Measurements from ENCODE around the gene SFXN3.

SFXN3 gene

GRCh38 chr10:101042667-101043362 lies 11.8 kb downstream of the SFXN3 start:
- Histone ChIP-seq H3K36me3 (ENCODE audit: insufficient read depth, low read length) (peaks cover 19% of the 10 kb centered on the region), H3K27me3 (ENCODE audit: control insufficient read depth in 1 of 2, insufficient read depth in 2 of 2, low read length in 2 of 2) (peaks cover 0 to 14% of the 10 kb centered on the region in 2 donors), H3K4me3 (ENCODE audit: low read depth in 1 of 2, low read length in 2 of 2) (peak overlapping the region; percentile 38 to 78), H3K27ac (ENCODE audit: low read depth, low read length) (peak overlapping the region; percentile 45), H3K4me1 (ENCODE audit: insufficient read depth, low read length) (peaks cover 23% of the 10 kb centered on the region), H3K9ac (ENCODE audit: low read length) (peak overlapping the region; percentile 68), H3K9me3 (ENCODE audit: low read length) (no peaks in the 10 kb centered on the region)

- peak overlapping the region; percentile 38 to 78 for H3K4me3 ChIP-seq (ENCODE audit: low read depth in 1 of 2, low read length in 2 of 2)
- peak overlapping the region; percentile 45 for H3K27ac ChIP-seq (ENCODE audit: low read depth, low read length)
- H3K9me3 ChIP-seq (ENCODE audit: low read length): no peaks in the 10 kb centered on the region
- H3K36me3 ChIP-seq (ENCODE audit: insufficient read depth, low read length): peaks cover 14% of the 10 kb centered on the region
- peak overlapping the region; percentile 68 for H3K9ac ChIP-seq (ENCODE audit: low read length)
- H3K27me3 ChIP-seq (ENCODE audit: control insufficient read depth in 1 of 2, insufficient read depth in 2 of 2, low read length in 2 of 2): peaks cover 4 to 19% of the 10 kb centered on the region in 2 donors
- peaks cover 23% of the 10 kb centered on the region for H3K4me1 ChIP-seq (ENCODE audit: insufficient read depth, low read length)
Observed at GRCh38 chr10:101043363-101043707, 12.3 kb downstream of the SFXN3 start.

GRCh38 chr10:101044117-101044516 lies 13.1 kb downstream of the SFXN3 start:
- no peak overlapping the region for H3K4me3 ChIP-seq (ENCODE audit: low read depth in 1 of 2, low read length in 2 of 2)
- peaks cover 11 to 27% of the 10 kb centered on the region in 2 donors for H3K27me3 ChIP-seq (ENCODE audit: control insufficient read depth in 1 of 2, insufficient read depth in 2 of 2, low read length in 2 of 2)
- peaks cover 23% of the 10 kb centered on the region for H3K4me1 ChIP-seq (ENCODE audit: insufficient read depth, low read length)
- H3K36me3 ChIP-seq (ENCODE audit: insufficient read depth, low read length): peaks cover 7% of the 10 kb centered on the region
- no peaks in the 10 kb centered on the region for H3K9me3 ChIP-seq (ENCODE audit: low read length)
- no peak overlapping the region for H3K27ac ChIP-seq (ENCODE audit: low read depth, low read length)
- H3K9ac ChIP-seq (ENCODE audit: low read length): no peak overlapping the region

- no peak overlapping the region for H3K9ac ChIP-seq (ENCODE audit: low read length)
- H3K4me1 ChIP-seq (ENCODE audit: insufficient read depth, low read length): peaks cover 19% of the 10 kb centered on the region
- H3K4me3 ChIP-seq (ENCODE audit: low read depth in 1 of 2, low read length in 2 of 2): no peak overlapping the region
- H3K27me3 ChIP-seq (ENCODE audit: control insufficient read depth in 1 of 2, insufficient read depth in 2 of 2, low read length in 2 of 2): peaks cover 30 to 51% of the 10 kb centered on the region in 2 donors
- no peak overlapping the region for H3K27ac ChIP-seq (ENCODE audit: low read depth, low read length)
- no peaks in the 10 kb centered on the region for H3K36me3 ChIP-seq (ENCODE audit: insufficient read depth, low read length)
- H3K9me3 ChIP-seq (ENCODE audit: low read length): no peaks in the 10 kb centered on the region
Observed at GRCh38 chr10:101046332-101047238, 15.6 kb downstream of the SFXN3 start.

GRCh38 chr10:101047268-101047667 lies 16.2 kb downstream of the SFXN3 start:
- Histone ChIP-seq H3K4me1 (ENCODE audit: insufficient read depth, low read length) (peaks cover 12% of the 10 kb centered on the region), H3K4me3 (ENCODE audit: low read depth in 1 of 2, low read length in 2 of 2) (no peak overlapping the region), H3K9ac (ENCODE audit: low read length) (no peak overlapping the region), H3K9me3 (ENCODE audit: low read length) (no peaks in the 10 kb centered on the region), H3K27ac (ENCODE audit: low read depth, low read length) (no peak overlapping the region), H3K36me3 (ENCODE audit: insufficient read depth, low read length) (no peaks in the 10 kb centered on the region), H3K27me3 (ENCODE audit: control insufficient read depth in 1 of 2, insufficient read depth in 2 of 2, low read length in 2 of 2) (peaks cover 30 to 57% of the 10 kb centered on the region in 2 donors)

GRCh38 chr10:101047961-101048892 lies 17.2 kb downstream of the SFXN3 start:
- Histone ChIP-seq H3K4me1 (ENCODE audit: insufficient read depth, low read length) (peaks cover 5% of the 10 kb centered on the region), H3K36me3 (ENCODE audit: insufficient read depth, low read length) (no peaks in the 10 kb centered on the region), H3K27ac (ENCODE audit: low read depth, low read length) (no peak overlapping the region), H3K4me3 (ENCODE audit: low read depth in 1 of 2, low read length in 2 of 2) (peak overlapping the region in 1 of 2 donors; percentile 27), H3K27me3 (ENCODE audit: control insufficient read depth in 1 of 2, insufficient read depth in 2 of 2, low read length in 2 of 2) (peaks cover 30 to 58% of the 10 kb centered on the region in 2 donors), H3K9me3 (ENCODE audit: low read length) (no peaks in the 10 kb centered on the region), H3K9ac (ENCODE audit: low read length) (no peak overlapping the region)

GRCh38 chr10:101050208-101051069 lies 19.4 kb downstream of the SFXN3 start:
- H3K9ac ChIP-seq (ENCODE audit: low read length): no peak overlapping the region
- H3K9me3 ChIP-seq (ENCODE audit: low read length): no peaks in the 10 kb centered on the region
- H3K4me1 ChIP-seq (ENCODE audit: insufficient read depth, low read length): no peaks in the 10 kb centered on the region
- peaks cover 30 to 58% of the 10 kb centered on the region in 2 donors for H3K27me3 ChIP-seq (ENCODE audit: control insufficient read depth in 1 of 2, insufficient read depth in 2 of 2, low read length in 2 of 2)
- no peak overlapping the region for H3K4me3 ChIP-seq (ENCODE audit: low read depth in 1 of 2, low read length in 2 of 2)
- H3K36me3 ChIP-seq (ENCODE audit: insufficient read depth, low read length): no peaks in the 10 kb centered on the region
- no peak overlapping the region for H3K27ac ChIP-seq (ENCODE audit: low read depth, low read length)

GRCh38 chr10:101052285-101052684 lies 21.3 kb downstream of the SFXN3 start:
- H3K4me1 ChIP-seq (ENCODE audit: insufficient read depth, low read length): no peaks in the 10 kb centered on the region
- no peak overlapping the region for H3K9ac ChIP-seq (ENCODE audit: low read length)
- no peaks in the 10 kb centered on the region for H3K9me3 ChIP-seq (ENCODE audit: low read length)
- no peak overlapping the region for H3K27ac ChIP-seq (ENCODE audit: low read depth, low read length)
- no peak overlapping the region for H3K4me3 ChIP-seq (ENCODE audit: low read depth in 1 of 2, low read length in 2 of 2)
- peaks cover 30 to 50% of the 10 kb centered on the region in 2 donors for H3K27me3 ChIP-seq (ENCODE audit: control insufficient read depth in 1 of 2, insufficient read depth in 2 of 2, low read length in 2 of 2)
- H3K36me3 ChIP-seq (ENCODE audit: insufficient read depth, low read length): no peaks in the 10 kb centered on the region

GRCh38 chr10:101053516-101053915 lies 22.5 kb downstream of the SFXN3 start:
- no peak overlapping the region for H3K9ac ChIP-seq (ENCODE audit: low read length)
- H3K4me1 ChIP-seq (ENCODE audit: insufficient read depth, low read length): no peaks in the 10 kb centered on the region
- no peak overlapping the region for H3K4me3 ChIP-seq (ENCODE audit: low read depth in 1 of 2, low read length in 2 of 2)
- no peaks in the 10 kb centered on the region for H3K9me3 ChIP-seq (ENCODE audit: low read length)
- H3K27ac ChIP-seq (ENCODE audit: low read depth, low read length): no peak overlapping the region
- H3K36me3 ChIP-seq (ENCODE audit: insufficient read depth, low read length): no peaks in the 10 kb centered on the region
- H3K27me3 ChIP-seq (ENCODE audit: control insufficient read depth in 1 of 2, insufficient read depth in 2 of 2, low read length in 2 of 2): peaks cover 25 to 38% of the 10 kb centered on the region in 2 donors

GRCh38 chr10:101054351-101054750 lies 23.3 kb downstream of the SFXN3 start:
- Histone ChIP-seq H3K27ac (ENCODE audit: low read depth, low read length) (no peak overlapping the region), H3K9ac (ENCODE audit: low read length) (no peak overlapping the region), H3K4me3 (ENCODE audit: low read depth in 1 of 2, low read length in 2 of 2) (no peak overlapping the region), H3K9me3 (ENCODE audit: low read length) (no peaks in the 10 kb centered on the region), H3K27me3 (ENCODE audit: control insufficient read depth in 1 of 2, insufficient read depth in 2 of 2, low read length in 2 of 2) (peaks cover 17 to 29% of the 10 kb centered on the region in 2 donors), H3K4me1 (ENCODE audit: insufficient read depth, low read length) (no peaks in the 10 kb centered on the region), H3K36me3 (ENCODE audit: insufficient read depth, low read length) (no peaks in the 10 kb centered on the region)
